Liver (tissue), 9 donors: ENCODE data around the gene TAC3. TPM values are rescaled to one million over a fixed set of nuclear protein-coding genes. Genes with fewer than 3 reads are reported as not detected.

Source experiments
- DNase-seq: peaks from one replicate; pipeline ENCODE4 v3.0.0-alpha.2; 2017; ENCODE audit warnings: low spot score
- H3K27ac ChIP-seq, 2 donors: one replicate each; pipeline ENCODE4 v1.7.0; 2013; ENCODE audit warnings: inconsistent platforms in 2 of 2, low read length in 2 of 2, control low read depth in 1 of 2, low read depth in 1 of 2, mild to moderate bottlenecking in 1 of 2
- H3K27me3 ChIP-seq, 4 donors: one replicate each; pipeline versions ENCODE4 v1.6.1 to v1.7.0; 2013; ENCODE audit warnings: low read length in 3 of 4, inconsistent platforms in 1 of 4, mild to moderate bottlenecking in 1 of 4, moderate library complexity in 1 of 4; ENCODE audit not compliant: control insufficient read depth in 4 of 4, insufficient read depth in 4 of 4
- H3K36me3 ChIP-seq, 4 donors: one replicate each; pipeline versions ENCODE4 v1.6.1 to v1.7.0; 2013; ENCODE audit warnings: low read length in 3 of 4, mild to moderate bottlenecking in 3 of 4, low read depth in 1 of 4, moderate library complexity in 1 of 4; ENCODE audit not compliant: control insufficient read depth in 4 of 4, insufficient read depth in 3 of 4
- H3K4me1 ChIP-seq, 4 donors: one replicate each; pipeline versions ENCODE4 v1.6.1 to v1.7.0; 2013; ENCODE audit warnings: low read length in 3 of 4, mild to moderate bottlenecking in 3 of 4, moderate library complexity in 1 of 4; ENCODE audit not compliant: control insufficient read depth in 4 of 4, insufficient read depth in 4 of 4
- H3K4me3 ChIP-seq, 3 donors: one replicate each; pipeline versions ENCODE4 v1.6.1 to v1.7.0; 2013; ENCODE audit warnings: low read length in 3 of 3, control low read depth in 1 of 3, low read depth in 1 of 3, mild to moderate bottlenecking in 1 of 3
- H3K9ac ChIP-seq, 2 donors: one replicate each; pipeline ENCODE4 v1.7.0; 2013; ENCODE audit warnings: low read length in 2 of 2, mild to moderate bottlenecking in 2 of 2, moderate library complexity in 2 of 2, control low read depth in 1 of 2, low read depth in 1 of 2
- H3K9me3 ChIP-seq, 4 donors: one replicate each; pipeline versions ENCODE4 v1.6.1 to v1.7.0; 2013; ENCODE audit warnings: low read length in 3 of 4; ENCODE audit not compliant: control insufficient read depth in 4 of 4
- CTCF ChIP-seq: fragments of 150-350 bp; IDR thresholded peaks from 2 replicates; pipeline ENCODE4 v1.5.1; 2017; ENCODE audit warnings: improper control_type of control experiment, low read depth, low read length; ENCODE audit not compliant: missing input control
- EGR1 ChIP-seq, 2 donors: IDR thresholded peaks; 2 replicates each; pipeline ENCODE4 v1.6.1; 2016 to 2018; ENCODE audit warnings: antibody characterized with exemption in 2 of 2, low read depth in 2 of 2
- FOXA1 ChIP-seq: IDR thresholded peaks from 2 replicates; pipeline ENCODE4 v1.6.1; 2016; ENCODE audit warnings: antibody characterized with exemption
- FOXA2 ChIP-seq: IDR thresholded peaks from 2 replicates; pipeline ENCODE4 v1.6.1; 2016; ENCODE audit warnings: antibody characterized with exemption
- GABPA ChIP-seq, 2 donors: IDR thresholded peaks in 1 of 2; conservative IDR thresholded peaks in 1 of 2; 2 replicates each; pipeline ENCODE4 v1.6.1; 2016; ENCODE audit warnings: antibody characterized with exemption in 2 of 2, mild to moderate bottlenecking in 1 of 2, moderate library complexity in 1 of 2
- HNF4A ChIP-seq, 2 donors: conservative IDR thresholded peaks; 2 replicates each; pipeline ENCODE4 v1.6.1; 2016; ENCODE audit warnings: antibody characterized with exemption in 2 of 2, mild to moderate bottlenecking in 2 of 2
- HNF4G ChIP-seq: IDR thresholded peaks from 2 replicates; pipeline ENCODE4 v1.6.1; 2016; ENCODE audit warnings: antibody characterized with exemption
- JUND ChIP-seq, 2 donors: IDR thresholded peaks; 2 replicates each; pipeline ENCODE4 v1.6.1; 2016; ENCODE audit warnings: antibody characterized with exemption in 2 of 2
- MAX ChIP-seq: IDR thresholded peaks from 2 replicates; pipeline ENCODE4 v1.6.1; 2016; ENCODE audit warnings: antibody characterized with exemption
- NR2F2 ChIP-seq: IDR thresholded peaks from 2 replicates; pipeline ENCODE4 v1.6.1; 2016; ENCODE audit warnings: antibody characterized with exemption
- RAD21 ChIP-seq, 2 donors: IDR thresholded peaks; 2 replicates each; pipeline ENCODE4 v1.6.1; 2016; ENCODE audit warnings: antibody characterized with exemption in 2 of 2, mild to moderate bottlenecking in 2 of 2
- RXRA ChIP-seq, 2 donors: IDR thresholded peaks; 2 replicates each; pipeline ENCODE4 v1.6.1; 2017 to 2018; ENCODE audit warnings: antibody characterized with exemption in 2 of 2, mild to moderate bottlenecking in 1 of 2
- SP1 ChIP-seq: IDR thresholded peaks from 2 replicates; pipeline ENCODE4 v1.6.1; 2018; ENCODE audit warnings: antibody characterized with exemption, mild to moderate bottlenecking
- TAF1 ChIP-seq: conservative IDR thresholded peaks from 2 replicates; pipeline ENCODE4 v1.6.1; 2016; ENCODE audit warnings: antibody characterized with exemption, mild to moderate bottlenecking
- YY1 ChIP-seq: IDR thresholded peaks from 2 replicates; pipeline ENCODE4 v1.6.1; 2016; ENCODE audit warnings: antibody characterized with exemption, mild to moderate bottlenecking
- ZBTB33 ChIP-seq: IDR thresholded peaks from 2 replicates; pipeline ENCODE4 v1.6.1; 2016; ENCODE audit warnings: antibody characterized with exemption
- WGBS: extraction: QIAGEN DNeasy Blood & Tissue Kit; methylation state at CpG from one replicate; pipeline ENCODE4 v1.1.7; 2013; 5-methylcytosine and 5-hydroxymethylcytosine counted together
- polyA plus RNA-seq, 2 donors: library from polyadenylated mRNA; stranded (reverse) in 1 of 2; unstranded in 1 of 2; fragments of 200-250 nt in 1 of 2; fragments of >200 nt in 1 of 2; fragmentation: Nextera tagmentation in 1 of 2; extraction: Ambion mirVana in 1 of 2; gene quantifications; one replicate each; pipeline versions ENCODE4 v1.2.1 to v1.2.3, GENCODE V29; 2013 to 2015
- total RNA-seq, 2 donors: library from RNA; depleted of rRNA; stranded (reverse); fragments of >200 nt; gene quantifications; one replicate each; pipeline ENCODE4 v1.2.3, GENCODE V29; 2014
- TF ChIP-seq, protein P1 (sequence below): IDR thresholded peaks from 2 replicates; pipeline ENCODE4 v1.6.1; 2016; ENCODE audit warnings: antibody characterized with exemption
- TF ChIP-seq, protein P2 (sequence below): IDR thresholded peaks from 2 replicates; pipeline ENCODE4 v1.6.1; 2016; ENCODE audit warnings: antibody characterized with exemption, mild to moderate bottlenecking
- donor health status: healthy.
- donor health status: healthy.
- donor health status: healthy.
- donor health status: healthy.
- donor health status: healthy.

Gene TAC3
- total and polyA plus RNA-seq, 4 donors, result not detected

DNA sequence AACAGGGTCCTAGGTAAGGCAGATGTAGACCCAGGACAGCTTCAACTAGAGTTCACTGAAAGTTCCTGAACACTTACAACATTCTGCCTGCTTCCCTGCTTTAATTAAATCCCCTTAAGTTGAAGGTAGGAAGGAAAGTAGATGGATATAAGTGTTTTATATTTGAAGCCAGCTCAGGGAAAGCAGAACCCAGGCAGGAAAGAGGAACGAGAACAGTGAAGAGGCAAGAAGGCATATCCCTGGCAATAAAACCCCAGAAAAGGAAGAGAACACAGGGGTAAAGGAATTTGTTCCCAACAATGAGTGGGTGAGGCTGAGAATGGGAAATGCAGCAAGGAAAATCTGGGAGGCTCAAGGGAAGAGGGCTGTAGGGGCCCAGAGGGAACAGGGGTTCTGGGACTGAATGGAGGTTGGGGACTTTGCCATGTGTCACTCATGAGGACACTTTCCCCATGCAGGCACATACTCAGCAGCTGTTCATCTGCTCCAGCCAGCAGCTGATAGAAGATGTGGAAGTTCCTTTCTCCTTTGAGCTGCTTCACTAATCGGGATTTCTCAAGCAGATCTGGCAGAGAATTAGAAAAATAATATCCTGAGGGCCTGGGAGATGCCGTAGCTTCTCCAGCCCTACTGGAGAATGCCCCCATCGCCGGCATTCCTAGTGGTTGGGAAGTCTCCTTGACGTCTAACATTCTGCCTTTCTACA, 29.9 kb upstream of the TAC3 start (continued):
- TF ChIP-seq MAX (no peak), HNF4A (conservative IDR thresholded peaks at IDR 0.05) (no peak), GABPA (IDR thresholded peaks at IDR 0.05 in 1 of 2, conservative IDR thresholded peaks at IDR 0.05 in 1 of 2) (no peak), EGR1 (IDR thresholded peaks at IDR 0.05; ENCODE audit: low read depth in 2 of 2) (no peak), NR2F2 (no peak), FOXA2 (no peak), RXRA (IDR thresholded peaks at IDR 0.05) (no peak), TAF1 (no peak), RAD21 (IDR thresholded peaks at IDR 0.05) (no peak), ZBTB33 (no peak)

GRCh38 chr12:57044889-57045288, 28.6 kb upstream of the TAC3 start:
- DNase-seq, result no peak
- no peak overlapping the region for H3K9ac ChIP-seq
- no peaks in the 10 kb centered on the region for H3K4me1 ChIP-seq
- TF ChIP-seq, protein P1, sequence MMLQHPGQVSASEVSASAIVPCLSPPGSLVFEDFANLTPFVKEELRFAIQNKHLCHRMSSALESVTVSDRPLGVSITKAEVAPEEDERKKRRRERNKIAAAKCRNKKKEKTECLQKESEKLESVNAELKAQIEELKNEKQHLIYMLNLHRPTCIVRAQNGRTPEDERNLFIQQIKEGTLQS, result no peak
- TF ChIP-seq YY1 (no peak), TAF1 (no peak), ZBTB33 (no peak), RXRA (IDR thresholded peaks at IDR 0.05) (no peak), NR2F2 (no peak), SP1 (no peak), GABPA (IDR thresholded peaks at IDR 0.05 in 1 of 2, conservative IDR thresholded peaks at IDR 0.05 in 1 of 2) (no peak), HNF4A (conservative IDR thresholded peaks at IDR 0.05) (no peak), JUND (IDR thresholded peaks at IDR 0.05) (no peak), FOXA2 (no peak), FOXA1 (no peak), EGR1 (IDR thresholded peaks at IDR 0.05; ENCODE audit: low read depth in 2 of 2) (no peak), HNF4G (no peak), RAD21 (IDR thresholded peaks at IDR 0.05) (no peak), MAX (no peak), CTCF (no peak)
- TF ChIP-seq, protein P2, sequence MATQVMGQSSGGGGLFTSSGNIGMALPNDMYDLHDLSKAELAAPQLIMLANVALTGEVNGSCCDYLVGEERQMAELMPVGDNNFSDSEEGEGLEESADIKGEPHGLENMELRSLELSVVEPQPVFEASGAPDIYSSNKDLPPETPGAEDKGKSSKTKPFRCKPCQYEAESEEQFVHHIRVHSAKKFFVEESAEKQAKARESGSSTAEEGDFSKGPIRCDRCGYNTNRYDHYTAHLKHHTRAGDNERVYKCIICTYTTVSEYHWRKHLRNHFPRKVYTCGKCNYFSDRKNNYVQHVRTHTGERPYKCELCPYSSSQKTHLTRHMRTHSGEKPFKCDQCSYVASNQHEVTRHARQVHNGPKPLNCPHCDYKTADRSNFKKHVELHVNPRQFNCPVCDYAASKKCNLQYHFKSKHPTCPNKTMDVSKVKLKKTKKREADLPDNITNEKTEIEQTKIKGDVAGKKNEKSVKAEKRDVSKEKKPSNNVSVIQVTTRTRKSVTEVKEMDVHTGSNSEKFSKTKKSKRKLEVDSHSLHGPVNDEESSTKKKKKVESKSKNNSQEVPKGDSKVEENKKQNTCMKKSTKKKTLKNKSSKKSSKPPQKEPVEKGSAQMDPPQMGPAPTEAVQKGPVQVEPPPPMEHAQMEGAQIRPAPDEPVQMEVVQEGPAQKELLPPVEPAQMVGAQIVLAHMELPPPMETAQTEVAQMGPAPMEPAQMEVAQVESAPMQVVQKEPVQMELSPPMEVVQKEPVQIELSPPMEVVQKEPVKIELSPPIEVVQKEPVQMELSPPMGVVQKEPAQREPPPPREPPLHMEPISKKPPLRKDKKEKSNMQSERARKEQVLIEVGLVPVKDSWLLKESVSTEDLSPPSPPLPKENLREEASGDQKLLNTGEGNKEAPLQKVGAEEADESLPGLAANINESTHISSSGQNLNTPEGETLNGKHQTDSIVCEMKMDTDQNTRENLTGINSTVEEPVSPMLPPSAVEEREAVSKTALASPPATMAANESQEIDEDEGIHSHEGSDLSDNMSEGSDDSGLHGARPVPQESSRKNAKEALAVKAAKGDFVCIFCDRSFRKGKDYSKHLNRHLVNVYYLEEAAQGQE, result no peak
- 93% methylated on average over 3 of the region's 3 CpGs for WGBS
- no peak overlapping the region for H3K27ac ChIP-seq
- H3K4me3 ChIP-seq, result no peak overlapping the region
- H3K36me3 ChIP-seq, result no peaks in the 10 kb centered on the region
- H3K27me3 ChIP-seq, result no peaks in the 10 kb centered on the region
- no peaks in the 10 kb centered on the region for H3K9me3 ChIP-seq
